ENCODE measurements around the gene DOK3.

Gene DOK3

GRCh38 chr5:177475563-177476427, 33.8 kb downstream of the DOK3 start:
- Histone ChIP-seq H3K9ac (ENCODE audit: low read depth in 1 of 2, low read length in 2 of 2) (no peak overlapping the region), H3K27ac (ENCODE audit: low read depth in 2 of 2, low read length in 2 of 2) (no peak overlapping the region), H3K36me3 (ENCODE audit: control insufficient read depth in 2 of 2, insufficient read depth in 2 of 2, low read length in 2 of 2) (no peaks in the 10 kb centered on the region), H3K27me3 (ENCODE audit: control insufficient read depth in 2 of 2, insufficient read depth in 2 of 2, low read length in 2 of 2) (peaks cover 0 to 3% of the 10 kb centered on the region in 2 donors), H3K4me1 (ENCODE audit: control insufficient read depth in 2 of 2, insufficient read depth in 2 of 2, low read length in 2 of 2) (peaks cover 13 to 15% of the 10 kb centered on the region in 2 donors), H3K4me3 (ENCODE audit: low read length in 2 of 2) (no peak overlapping the region), H3K9me3 (ENCODE audit: control insufficient read depth in 2 of 2, low read length in 2 of 2) (no peaks in the 10 kb centered on the region)

- peaks cover 0 to 3% of the 10 kb centered on the region in 2 donors for H3K27me3 ChIP-seq (ENCODE audit: control insufficient read depth in 2 of 2, insufficient read depth in 2 of 2, low read length in 2 of 2)
- no peak overlapping the region for H3K27ac ChIP-seq (ENCODE audit: low read depth in 2 of 2, low read length in 2 of 2)
- no peak overlapping the region for H3K9ac ChIP-seq (ENCODE audit: low read depth in 1 of 2, low read length in 2 of 2)
- H3K4me3 ChIP-seq (ENCODE audit: low read length in 2 of 2) = no peak overlapping the region
- H3K4me1 ChIP-seq (ENCODE audit: control insufficient read depth in 2 of 2, insufficient read depth in 2 of 2, low read length in 2 of 2) = peaks cover 13 to 15% of the 10 kb centered on the region in 2 donors
- no peaks in the 10 kb centered on the region for H3K36me3 ChIP-seq (ENCODE audit: control insufficient read depth in 2 of 2, insufficient read depth in 2 of 2, low read length in 2 of 2)
- no peaks in the 10 kb centered on the region for H3K9me3 ChIP-seq (ENCODE audit: control insufficient read depth in 2 of 2, low read length in 2 of 2)
Observed at GRCh38 chr5:177474846-177475562, 34.6 kb downstream of the DOK3 start.

- no peaks in the 10 kb centered on the region for H3K36me3 ChIP-seq (ENCODE audit: control insufficient read depth in 2 of 2, insufficient read depth in 2 of 2, low read length in 2 of 2)
- no peak overlapping the region for H3K9ac ChIP-seq (ENCODE audit: low read depth in 1 of 2, low read length in 2 of 2)
- H3K4me1 ChIP-seq (ENCODE audit: control insufficient read depth in 2 of 2, insufficient read depth in 2 of 2, low read length in 2 of 2) = peaks cover 9 to 15% of the 10 kb centered on the region in 2 donors
- peak overlapping the region in 1 of 2 donors; percentile 1 for H3K27ac ChIP-seq (ENCODE audit: low read depth in 2 of 2, low read length in 2 of 2)
- H3K9me3 ChIP-seq (ENCODE audit: control insufficient read depth in 2 of 2, low read length in 2 of 2) = no peaks in the 10 kb centered on the region
- peaks cover 0 to 3% of the 10 kb centered on the region in 2 donors for H3K27me3 ChIP-seq (ENCODE audit: control insufficient read depth in 2 of 2, insufficient read depth in 2 of 2, low read length in 2 of 2)
- H3K4me3 ChIP-seq (ENCODE audit: low read length in 2 of 2) = no peak overlapping the region
Observed at GRCh38 chr5:177474002-177474476, 35.6 kb downstream of the DOK3 start.

- no peaks in the 10 kb centered on the region for H3K9me3 ChIP-seq (ENCODE audit: control insufficient read depth in 2 of 2, low read length in 2 of 2)
- H3K4me3 ChIP-seq (ENCODE audit: low read length in 2 of 2) = peak within 1 kb of the TSS; percentile 54 to 55
- peak within 1 kb of the TSS in 1 of 2 donors; percentile 17 for H3K9ac ChIP-seq (ENCODE audit: low read depth in 1 of 2, low read length in 2 of 2)
- H3K27me3 ChIP-seq (ENCODE audit: control insufficient read depth in 2 of 2, insufficient read depth in 2 of 2, low read length in 2 of 2) = peaks cover 0 to 3% of the 10 kb centered on the region in 2 donors
- peak within 1 kb of the TSS in 1 of 2 donors; percentile 16 for H3K27ac ChIP-seq (ENCODE audit: low read depth in 2 of 2, low read length in 2 of 2)
- H3K36me3 ChIP-seq (ENCODE audit: control insufficient read depth in 2 of 2, insufficient read depth in 2 of 2, low read length in 2 of 2) = no peaks in the 10 kb centered on the region
- peaks cover 8 to 12% of the 10 kb centered on the region in 2 donors for H3K4me1 ChIP-seq (ENCODE audit: control insufficient read depth in 2 of 2, insufficient read depth in 2 of 2, low read length in 2 of 2)
Observed at GRCh38 chr5:177473443-177474001, 36.1 kb downstream of the DOK3 start, which contains the start of gene DBN1. TSS of gene DBN1 (minus strand) at chr5:177473634. CDS start at chr5:177473521, 113 bp downstream.

- peak overlapping the region in 1 of 2 donors; percentile 17 for H3K9ac ChIP-seq (ENCODE audit: low read depth in 1 of 2, low read length in 2 of 2)
- peak overlapping the region; percentile 54 to 55 for H3K4me3 ChIP-seq (ENCODE audit: low read length in 2 of 2)
- peaks cover 8 to 12% of the 10 kb centered on the region in 2 donors for H3K4me1 ChIP-seq (ENCODE audit: control insufficient read depth in 2 of 2, insufficient read depth in 2 of 2, low read length in 2 of 2)
- H3K27ac ChIP-seq (ENCODE audit: low read depth in 2 of 2, low read length in 2 of 2) = peak overlapping the region in 1 of 2 donors; percentile 16
- H3K36me3 ChIP-seq (ENCODE audit: control insufficient read depth in 2 of 2, insufficient read depth in 2 of 2, low read length in 2 of 2) = no peaks in the 10 kb centered on the region
- no peaks in the 10 kb centered on the region for H3K9me3 ChIP-seq (ENCODE audit: control insufficient read depth in 2 of 2, low read length in 2 of 2)
- peaks cover 0 to 3% of the 10 kb centered on the region in 2 donors for H3K27me3 ChIP-seq (ENCODE audit: control insufficient read depth in 2 of 2, insufficient read depth in 2 of 2, low read length in 2 of 2)
Observed at GRCh38 chr5:177472460-177473442, 36.9 kb downstream of the DOK3 start.

GRCh38 chr5:177471610-177472356, 37.8 kb downstream of the DOK3 start:
- no peaks in the 10 kb centered on the region for H3K9me3 ChIP-seq (ENCODE audit: control insufficient read depth in 2 of 2, low read length in 2 of 2)
- H3K9ac ChIP-seq (ENCODE audit: low read depth in 1 of 2, low read length in 2 of 2) = peak overlapping the region in 1 of 2 donors; percentile 14
- no peak overlapping the region for H3K27ac ChIP-seq (ENCODE audit: low read depth in 2 of 2, low read length in 2 of 2)
- H3K4me1 ChIP-seq (ENCODE audit: control insufficient read depth in 2 of 2, insufficient read depth in 2 of 2, low read length in 2 of 2) = peaks cover 8 to 12% of the 10 kb centered on the region in 2 donors
- H3K36me3 ChIP-seq (ENCODE audit: control insufficient read depth in 2 of 2, insufficient read depth in 2 of 2, low read length in 2 of 2) = no peaks in the 10 kb centered on the region
- peaks cover 0 to 3% of the 10 kb centered on the region in 2 donors for H3K27me3 ChIP-seq (ENCODE audit: control insufficient read depth in 2 of 2, insufficient read depth in 2 of 2, low read length in 2 of 2)
- peak overlapping the region; percentile 54 to 55 for H3K4me3 ChIP-seq (ENCODE audit: low read length in 2 of 2)

DNA sequence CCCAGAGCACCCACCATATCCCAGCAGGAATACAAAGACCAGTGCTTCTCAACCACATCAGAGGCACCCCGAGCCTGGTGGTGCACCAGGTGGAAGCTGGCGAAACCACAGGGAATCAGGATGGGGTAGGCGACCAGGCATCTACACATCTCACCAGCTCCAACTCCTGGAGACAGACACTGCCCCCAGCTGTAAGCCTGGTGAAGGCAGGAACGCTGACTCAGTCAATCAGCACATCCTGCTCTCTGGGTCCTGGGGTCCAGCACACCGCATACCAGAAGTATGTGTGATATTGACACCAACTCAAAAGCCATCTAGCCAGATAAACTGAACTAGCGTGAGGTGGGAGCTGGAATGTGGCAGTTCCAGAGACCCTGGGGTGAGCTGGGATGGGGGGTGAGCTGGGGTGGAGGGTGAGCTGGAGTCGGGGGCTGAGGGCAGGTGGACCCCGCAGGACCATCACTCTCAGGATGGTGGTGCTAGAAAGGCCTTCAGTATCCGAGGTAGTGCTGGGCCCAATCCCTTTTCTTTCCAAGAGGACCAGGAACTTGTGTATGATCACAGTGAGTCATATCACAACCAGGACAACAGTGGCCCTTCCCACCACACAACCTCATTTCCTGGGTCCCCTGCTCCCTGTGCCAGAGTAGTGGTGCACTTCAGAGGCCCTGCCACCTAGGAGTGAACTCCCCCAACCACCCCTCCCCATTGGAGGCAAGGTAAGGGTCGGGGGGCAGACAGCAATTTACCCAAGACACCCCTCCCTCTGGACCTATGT, 38.7 kb downstream of the DOK3 start:
- H3K36me3 ChIP-seq (ENCODE audit: control insufficient read depth in 2 of 2, insufficient read depth in 2 of 2, low read length in 2 of 2) = no peaks in the 10 kb centered on the region
- H3K27ac ChIP-seq (ENCODE audit: low read depth in 2 of 2, low read length in 2 of 2) = no peak overlapping the region
- H3K9ac ChIP-seq (ENCODE audit: low read depth in 1 of 2, low read length in 2 of 2) = no peak overlapping the region

DNA sequence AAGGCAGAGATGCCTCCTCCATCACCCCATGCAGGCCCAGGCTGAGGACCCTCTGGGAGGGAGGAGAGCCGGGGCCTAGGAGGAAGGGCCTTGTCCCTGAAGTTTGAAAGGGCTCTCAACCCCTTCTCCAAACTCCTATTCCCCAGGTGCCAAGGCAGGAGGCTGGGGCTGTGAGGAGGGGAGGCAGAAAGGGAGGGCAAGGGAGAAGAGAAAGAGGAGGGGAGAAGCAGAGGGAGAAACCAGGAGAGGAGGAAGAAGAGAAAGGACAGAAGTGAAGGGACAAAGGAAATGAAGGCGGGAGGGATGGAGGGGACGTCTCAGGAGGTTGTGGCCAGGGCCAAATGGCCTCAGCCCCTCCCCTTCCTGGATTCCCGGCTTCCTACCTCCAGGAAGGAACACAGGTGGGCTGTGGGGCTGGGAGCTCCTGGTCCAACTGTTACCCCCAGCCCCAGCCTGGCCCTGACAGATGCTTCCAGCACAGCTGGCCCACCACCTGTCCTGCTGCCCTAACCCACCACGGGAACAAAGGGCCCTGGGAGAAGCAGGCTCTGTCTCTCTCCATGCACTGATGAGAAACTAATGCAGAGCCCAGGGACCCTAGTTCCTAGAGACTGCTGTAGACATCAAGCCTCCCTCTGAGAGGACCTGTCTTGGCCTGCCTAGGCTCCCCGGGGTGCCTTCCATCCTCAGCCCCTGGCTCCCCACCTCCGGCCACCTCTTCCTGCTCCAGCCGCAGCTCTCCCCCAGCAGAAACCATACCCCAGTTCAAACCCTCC, 39.7 kb downstream of the DOK3 start:
- H3K36me3 ChIP-seq (ENCODE audit: control insufficient read depth in 2 of 2, insufficient read depth in 2 of 2, low read length in 2 of 2) = peaks cover 0 to 4% of the 10 kb centered on the region in 2 donors
- no peak overlapping the region for H3K9ac ChIP-seq (ENCODE audit: low read depth in 1 of 2, low read length in 2 of 2)
- no peak overlapping the region for H3K4me3 ChIP-seq (ENCODE audit: low read length in 2 of 2)
- peaks cover 0 to 3% of the 10 kb centered on the region in 2 donors for H3K27me3 ChIP-seq (ENCODE audit: control insufficient read depth in 2 of 2, insufficient read depth in 2 of 2, low read length in 2 of 2)
- H3K9me3 ChIP-seq (ENCODE audit: control insufficient read depth in 2 of 2, low read length in 2 of 2) = no peaks in the 10 kb centered on the region
- H3K27ac ChIP-seq (ENCODE audit: low read depth in 2 of 2, low read length in 2 of 2) = no peak overlapping the region
- peaks cover 8 to 12% of the 10 kb centered on the region in 2 donors for H3K4me1 ChIP-seq (ENCODE audit: control insufficient read depth in 2 of 2, insufficient read depth in 2 of 2, low read length in 2 of 2)

More for the DNA sequence above, 38.7 kb downstream of the DOK3 start:
- peaks cover 0 to 3% of the 10 kb centered on the region in 2 donors for H3K27me3 ChIP-seq (ENCODE audit: control insufficient read depth in 2 of 2, insufficient read depth in 2 of 2, low read length in 2 of 2)
- peaks cover 8 to 12% of the 10 kb centered on the region in 2 donors for H3K4me1 ChIP-seq (ENCODE audit: control insufficient read depth in 2 of 2, insufficient read depth in 2 of 2, low read length in 2 of 2)
- no peaks in the 10 kb centered on the region for H3K9me3 ChIP-seq (ENCODE audit: control insufficient read depth in 2 of 2, low read length in 2 of 2)
- H3K4me3 ChIP-seq (ENCODE audit: low read length in 2 of 2) = no peak overlapping the region

Data from mucosa of rectum (tissue), 2 donors.